Measurements from ENCODE around the gene ANO9.
"Not testable (repeated sequence)": the region's sequence is repeated elsewhere in the genome, so short reads cannot be mapped to it uniquely, and the experiment has no call there.

The ANO9 gene

DNA sequence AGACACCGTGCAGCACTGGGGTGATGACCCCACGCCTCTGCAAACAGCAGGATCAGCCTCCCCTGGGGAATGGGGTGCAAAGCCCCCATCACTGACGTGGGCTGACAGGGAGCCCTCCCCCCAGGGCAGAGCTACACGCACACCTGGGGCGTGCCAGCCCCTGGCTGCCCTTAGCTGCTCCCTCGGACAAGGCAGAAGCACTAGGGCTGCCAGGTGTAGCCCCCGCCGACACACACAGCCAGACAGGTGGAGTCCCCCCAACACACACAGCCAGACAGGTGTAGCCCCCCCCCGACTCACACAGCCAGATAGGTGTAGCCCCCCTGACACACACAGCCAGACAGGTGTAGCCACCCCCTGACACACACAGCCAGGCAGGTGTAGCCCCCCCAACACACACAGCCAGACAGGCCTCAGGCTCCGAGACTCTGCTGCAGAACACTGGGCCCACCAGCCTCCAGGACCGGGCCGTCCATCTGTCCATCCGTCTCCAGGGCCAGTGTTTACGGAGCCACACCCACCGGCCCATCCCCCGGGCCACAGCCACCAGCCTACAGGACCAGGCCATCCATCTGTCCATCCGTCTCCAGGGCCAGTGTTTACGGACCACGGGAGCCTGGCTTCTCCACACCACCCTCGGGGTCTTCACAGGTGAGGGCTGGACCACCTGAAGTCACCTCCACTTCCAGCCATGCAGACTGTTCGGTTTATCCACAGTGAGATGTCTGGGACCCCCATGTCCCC, 3.5 kb downstream of the ANO9 start:
- DNase-seq (ENCODE audit: low read depth): no peak
- TF ChIP-seq, protein P1, sequence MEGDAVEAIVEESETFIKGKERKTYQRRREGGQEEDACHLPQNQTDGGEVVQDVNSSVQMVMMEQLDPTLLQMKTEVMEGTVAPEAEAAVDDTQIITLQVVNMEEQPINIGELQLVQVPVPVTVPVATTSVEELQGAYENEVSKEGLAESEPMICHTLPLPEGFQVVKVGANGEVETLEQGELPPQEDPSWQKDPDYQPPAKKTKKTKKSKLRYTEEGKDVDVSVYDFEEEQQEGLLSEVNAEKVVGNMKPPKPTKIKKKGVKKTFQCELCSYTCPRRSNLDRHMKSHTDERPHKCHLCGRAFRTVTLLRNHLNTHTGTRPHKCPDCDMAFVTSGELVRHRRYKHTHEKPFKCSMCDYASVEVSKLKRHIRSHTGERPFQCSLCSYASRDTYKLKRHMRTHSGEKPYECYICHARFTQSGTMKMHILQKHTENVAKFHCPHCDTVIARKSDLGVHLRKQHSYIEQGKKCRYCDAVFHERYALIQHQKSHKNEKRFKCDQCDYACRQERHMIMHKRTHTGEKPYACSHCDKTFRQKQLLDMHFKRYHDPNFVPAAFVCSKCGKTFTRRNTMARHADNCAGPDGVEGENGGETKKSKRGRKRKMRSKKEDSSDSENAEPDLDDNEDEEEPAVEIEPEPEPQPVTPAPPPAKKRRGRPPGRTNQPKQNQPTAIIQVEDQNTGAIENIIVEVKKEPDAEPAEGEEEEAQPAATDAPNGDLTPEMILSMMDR (conservative IDR thresholded peaks at IDR 0.05; ENCODE audit: low read depth, low read length): no peak
- H3K4me3 ChIP-seq (ENCODE audit: low read depth, low read length): no peak overlapping the region

DNA sequence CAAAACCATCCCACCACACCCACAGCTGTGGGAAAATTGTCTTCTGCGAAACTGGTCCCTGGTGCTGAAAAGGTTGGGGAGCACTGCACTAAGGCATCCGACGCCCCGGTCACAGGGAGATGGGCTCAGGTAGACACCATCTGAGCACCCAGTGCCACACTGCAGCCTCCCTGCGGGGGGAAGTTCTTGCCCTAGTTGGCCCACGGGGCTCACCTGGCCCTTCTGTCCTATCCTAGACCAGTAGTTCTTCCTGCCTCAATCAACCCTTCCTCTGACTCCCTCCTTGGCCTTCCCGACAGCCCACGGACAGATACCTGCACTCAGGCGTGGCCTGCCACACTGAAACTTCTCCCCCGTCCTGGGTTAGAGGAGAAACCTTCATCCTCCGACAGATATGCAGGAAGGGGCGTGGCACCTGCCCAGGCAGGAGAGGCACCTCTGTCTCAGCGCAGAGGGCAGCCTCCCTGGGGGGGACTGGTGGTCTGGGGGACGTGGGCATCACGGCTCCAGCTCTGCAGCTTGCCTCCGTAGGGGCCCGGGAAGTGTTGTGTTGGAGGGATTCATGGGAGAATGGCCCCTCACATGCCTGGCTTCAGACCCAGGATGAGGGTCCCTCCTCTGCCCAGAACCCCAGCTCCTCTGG, 4.5 kb downstream of the ANO9 start:
- no peak for DNase-seq (ENCODE audit: low read depth)
- TF ChIP-seq, protein P1 (conservative IDR thresholded peaks at IDR 0.05; ENCODE audit: low read depth, low read length): no peak
- H3K4me3 ChIP-seq (ENCODE audit: low read depth, low read length): no peak overlapping the region

DNA sequence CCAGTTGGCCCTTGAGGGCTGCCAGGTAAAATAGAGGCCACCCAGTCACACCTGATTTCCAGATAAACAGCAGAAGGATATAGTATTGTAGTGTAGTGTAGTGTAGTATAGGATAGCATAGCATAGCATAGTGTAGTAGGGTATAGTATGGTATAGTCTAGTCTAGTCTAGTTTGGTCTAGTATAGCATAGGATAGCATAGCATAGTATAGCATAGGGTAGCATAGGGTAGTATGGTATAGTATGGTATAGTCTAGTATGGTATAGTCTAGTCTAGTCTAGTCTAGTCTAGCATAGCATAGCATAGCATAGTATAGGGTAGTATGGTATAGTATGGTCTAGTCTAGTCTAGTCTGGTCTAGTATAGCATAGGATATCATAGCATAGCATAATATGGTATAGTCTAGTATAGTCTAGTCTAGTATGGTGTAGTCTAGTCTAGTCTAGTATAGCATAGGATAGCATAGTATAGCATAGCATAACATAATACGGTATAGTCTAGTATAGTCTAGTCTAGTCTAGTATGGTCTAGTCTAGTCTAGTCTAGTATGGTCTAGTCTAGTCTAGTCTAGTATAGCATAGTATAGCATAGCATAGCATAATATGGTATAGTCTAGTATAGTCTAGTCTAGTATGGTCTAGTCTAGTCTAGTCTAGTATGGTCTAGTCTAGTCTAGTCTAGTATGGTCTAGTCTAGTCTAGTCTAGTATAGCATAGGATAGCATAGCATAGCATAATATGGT, 6.6 kb downstream of the ANO9 start:
- not testable (repeated sequence) for H3K4me3 ChIP-seq (ENCODE audit: low read depth, low read length); DNase-seq (ENCODE audit: low read depth)

DNA sequence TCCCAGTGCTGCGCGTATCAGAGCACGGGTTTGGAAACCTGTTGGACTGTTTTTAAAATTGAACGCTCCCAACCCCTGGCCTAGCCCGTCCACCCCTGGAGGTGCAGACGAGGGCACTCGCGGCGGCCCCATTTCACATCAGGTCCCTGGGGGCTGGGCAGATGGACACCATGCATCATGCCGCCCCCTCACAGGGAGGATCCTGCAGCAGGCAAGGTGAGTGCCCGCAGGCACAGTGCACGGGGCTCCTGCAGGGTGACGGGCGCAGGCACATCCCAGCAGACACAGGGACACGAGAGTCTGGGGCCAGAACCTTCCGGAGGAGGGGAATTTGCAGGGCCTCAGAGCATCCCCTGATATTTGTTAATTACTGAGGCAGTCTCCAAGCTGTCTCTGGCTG, 7.3 kb downstream of the ANO9 start:
- DNase-seq (ENCODE audit: low read depth): no peak
- H3K4me3 ChIP-seq (ENCODE audit: low read depth, low read length): no peak overlapping the region
- TF ChIP-seq, protein P1 (conservative IDR thresholded peaks at IDR 0.05; ENCODE audit: low read depth, low read length): no peak

DNA sequence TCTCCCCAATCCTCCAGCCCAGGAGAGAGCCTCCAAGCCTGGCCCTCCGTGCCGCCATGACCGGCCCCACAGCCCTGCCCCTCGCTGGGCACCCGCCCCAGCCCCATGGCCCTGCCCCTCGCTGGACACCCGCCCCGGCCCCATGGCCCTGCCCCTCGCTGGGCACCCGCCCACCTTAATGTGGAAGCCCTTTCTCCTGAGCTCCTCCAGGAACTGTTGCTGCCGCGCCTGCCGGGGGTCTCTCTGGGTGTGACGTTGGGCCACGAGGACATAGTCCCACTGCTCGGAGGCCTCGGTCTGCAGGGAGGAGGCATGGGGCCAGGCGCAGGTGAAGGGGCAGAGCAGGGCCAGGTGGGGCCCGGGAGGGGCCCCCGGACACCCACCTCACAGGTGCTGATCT, 8.2 kb downstream of the ANO9 start:
- TF ChIP-seq, protein P1 (conservative IDR thresholded peaks at IDR 0.05; ENCODE audit: low read depth, low read length): no peak
- no peak for DNase-seq (ENCODE audit: low read depth)

DNA sequence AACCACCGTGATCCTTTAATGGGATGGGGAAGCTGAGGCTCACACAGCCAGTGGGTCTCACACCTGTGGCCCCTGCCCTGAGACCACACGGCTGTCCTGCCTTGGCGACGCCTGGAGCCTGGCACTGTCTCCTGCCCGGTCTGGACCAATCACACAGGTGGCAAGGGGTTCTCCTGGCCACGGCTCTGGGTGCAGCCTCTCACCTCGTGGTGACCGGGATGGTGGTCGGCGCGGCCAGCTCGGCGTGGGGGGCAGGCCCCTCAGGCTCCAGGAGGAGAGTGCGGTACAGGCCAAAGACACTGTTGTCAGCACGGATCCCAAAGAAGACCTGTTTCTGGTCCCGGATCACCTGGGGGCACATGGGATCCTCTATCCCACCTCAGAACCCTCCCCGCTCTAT, 8.7 kb downstream of the ANO9 start:
- no peak for DNase-seq (ENCODE audit: low read depth)
- H3K4me3 ChIP-seq (ENCODE audit: low read depth, low read length): no peak overlapping the region
- TF ChIP-seq, protein P1 (conservative IDR thresholded peaks at IDR 0.05; ENCODE audit: low read depth, low read length): no peak

More for the DNA sequence above, 8.2 kb downstream of the ANO9 start:
- H3K4me3 ChIP-seq (ENCODE audit: low read depth, low read length): no peak overlapping the region

DNA sequence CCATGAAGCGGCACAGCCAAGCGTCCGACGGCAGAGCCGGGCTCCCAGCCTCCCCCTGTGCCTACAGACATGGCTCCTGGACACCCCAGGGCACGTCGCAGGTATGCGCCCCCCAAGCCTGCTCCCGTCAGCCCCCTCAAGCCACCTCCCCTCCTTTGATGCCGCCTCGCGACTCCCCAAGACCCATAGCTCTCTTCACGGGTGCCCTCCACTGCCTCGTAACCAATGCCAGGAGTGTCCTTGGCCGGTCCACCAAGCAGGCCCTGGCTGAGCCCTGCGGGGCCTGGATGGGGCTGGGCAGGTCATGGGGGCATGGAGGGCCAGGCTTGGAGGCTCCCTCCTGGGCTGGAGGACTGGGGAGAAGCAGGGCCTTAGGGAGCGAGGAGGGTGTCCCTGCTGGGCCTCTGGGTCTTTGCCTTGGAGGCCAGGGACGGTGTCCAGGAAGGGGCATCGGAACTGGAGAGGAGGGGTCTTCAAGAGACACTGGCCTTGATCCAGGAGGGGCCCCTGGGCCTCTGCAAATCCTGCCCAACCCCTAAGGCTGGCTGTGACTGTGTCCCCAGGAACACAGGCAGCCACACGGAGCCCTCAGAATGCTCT, 9.2 kb downstream of the ANO9 start:
- TF ChIP-seq, protein P1 (conservative IDR thresholded peaks at IDR 0.05; ENCODE audit: low read depth, low read length): no peak
- DNase-seq (ENCODE audit: low read depth): no peak
- H3K4me3 ChIP-seq (ENCODE audit: low read depth, low read length): no peak overlapping the region

Measured in choroid plexus epithelial cell (primary cell).